Tibial nerve (tissue), 4 donors: ENCODE measurements around the gene CUEDC1. TPM values are rescaled to one million over a fixed set of nuclear protein-coding genes. Genes with fewer than 3 reads are reported as not detected.
A peak's percentile ranks its signal among the peaks of the same experiment; 100 is the strongest.

Experiments
- DNase-seq, 2 donors: peaks; one replicate each; pipeline ENCODE4 v3.0.0-alpha.2; 2019; ENCODE audit warnings: low spot score in 2 of 2
- H3K27ac ChIP-seq, 4 donors: fragments of 200-600 bp; sonication (generic) in 3 of 4; one replicate each; pipeline ENCODE4 v1.5.1; 2017 to 2019; ENCODE audit warnings: mild to moderate bottlenecking in 1 of 4
- H3K27me3 ChIP-seq, 2 donors: fragments of 200-600 bp; sonication (generic) in 1 of 2; one replicate each; pipeline versions ENCODE4 v1.5.1 to v1.6.0; 2017 to 2019
- H3K36me3 ChIP-seq, 3 donors: fragments of 200-600 bp; sonication (generic); one replicate each; pipeline ENCODE4 v1.5.1; 2018 to 2019
- H3K4me1 ChIP-seq, 4 donors: fragments of 200-600 bp; sonication (generic) in 3 of 4; one replicate each; pipeline ENCODE4 v1.5.1; 2017 to 2019
- H3K4me3 ChIP-seq, 4 donors: fragments of 200-600 bp; sonication (generic) in 3 of 4; one replicate each; pipeline ENCODE4 v1.5.1; 2017 to 2019; ENCODE audit warnings: mild to moderate bottlenecking in 1 of 4, moderate library complexity in 1 of 4
- H3K9me3 ChIP-seq, 4 donors: fragments of 200-600 bp; sonication (generic) in 3 of 4; one replicate each; pipeline ENCODE4 v1.5.1; 2017 to 2019
- CTCF ChIP-seq, 5 experiments: fragments of 200-600 bp in 3 of 5; fragments of 450-650 bp in 2 of 5; sonication (generic) in 3 of 5; IDR thresholded peaks; one replicate each; pipeline ENCODE4 v1.5.1; 2016 to 2019; ENCODE audit warnings: antibody characterized with exemption in 5 of 5, mild to moderate bottlenecking in 3 of 5, moderate library complexity in 2 of 5
- EP300 ChIP-seq, 2 donors: sonication (generic); formaldehyde crosslinking; IDR thresholded peaks; one replicate each; pipeline ENCODE4 v1.6.1; 2017; ENCODE audit warnings: antibody characterized with exemption in 2 of 2, mild to moderate bottlenecking in 1 of 2
- POLR2A ChIP-seq, 2 donors: fragments of 450-650 bp; IDR thresholded peaks; one replicate each; pipeline ENCODE4 v1.6.1; 2017; ENCODE audit warnings: antibody characterized with exemption in 2 of 2, mild to moderate bottlenecking in 2 of 2, moderate library complexity in 2 of 2
- WGBS, 2 donors: methylation state at CpG; one replicate each; pipeline ENCODE4 v1.1.5; 2018; 5-methylcytosine and 5-hydroxymethylcytosine counted together
- total RNA-seq, 4 donors: library from RNA; depleted of rRNA; stranded (reverse); fragments of >200 nt; gene quantifications; one replicate each; pipeline ENCODE4 v1.1.0, GENCODE V29; 2016

CUEDC1 gene
- total RNA-seq, 4 donors from 2014 or later = 32.1 to 55.5 (median 38.8) TPM

- peaks cover 3 to 93% (median 50%) of the 10 kb centered on the region in 4 donors for H3K4me1 ChIP-seq
- peak overlapping the region in 3 of 4 donors; percentile 45 to 88 (median 76) for H3K27ac ChIP-seq
Measured at GRCh38 chr17:57876866-57877237, 78.4 kb downstream of the CUEDC1 start.

GRCh38 chr17:57876023-57876865, 79.0 kb downstream of the CUEDC1 start:
- WGBS, 2 donors = 69 to 74% methylated on average over 15 of the region's 15 CpGs
- TF ChIP-seq CTCF (IDR thresholded peaks at IDR 0.05) (no peak), POLR2A (IDR thresholded peaks at IDR 0.05) (no peak)
- H3K4me1 ChIP-seq = peaks cover 3 to 87% (median 44%) of the 10 kb centered on the region in 4 donors

More at GRCh38 chr17:57876866-57877237, 78.4 kb downstream of the CUEDC1 start:
- H3K27me3 ChIP-seq = no peaks in the 10 kb centered on the region
- H3K9me3 ChIP-seq = no peaks in the 10 kb centered on the region
- 69 to 72% methylated on average over 2 of the region's 2 CpGs for WGBS, 2 donors
- no peak for TF ChIP-seq EP300 (IDR thresholded peaks at IDR 0.05)
- TF ChIP-seq POLR2A (IDR thresholded peaks at IDR 0.05) = no peak
- TF ChIP-seq CTCF (IDR thresholded peaks at IDR 0.05) = no peak
- H3K4me3 ChIP-seq = no peak overlapping the region
- DNase-seq = no peak
- peaks cover 0 to 42% (median 0%) of the 10 kb centered on the region in 3 donors for H3K36me3 ChIP-seq

GRCh38 chr17:57875290-57876022, 79.8 kb downstream of the CUEDC1 start:
- Histone ChIP-seq H3K27ac (peak overlapping the region; percentile 75 to 97 (median 82)), H3K4me3 (no peak overlapping the region), H3K4me1 (peaks cover 3 to 79% (median 41%) of the 10 kb centered on the region in 4 donors), H3K27me3 (no peaks in the 10 kb centered on the region), H3K9me3 (no peaks in the 10 kb centered on the region), H3K36me3 (peaks cover 0 to 49% (median 0%) of the 10 kb centered on the region in 3 donors)
- TF ChIP-seq POLR2A (IDR thresholded peaks at IDR 0.05) = no peak
- peak; percentile 26 to 71 (median 64) for TF ChIP-seq CTCF (IDR thresholded peaks at IDR 0.05)
- peak; percentile 39 to 88 for TF ChIP-seq EP300 (IDR thresholded peaks at IDR 0.05)
- WGBS, 2 donors = 13 to 22% methylated on average over 10 of the region's 10 CpGs
- peak; percentile 67 to 68 for DNase-seq

More at GRCh38 chr17:57876023-57876865, 79.0 kb downstream of the CUEDC1 start:
- H3K27ac ChIP-seq = peak overlapping the region; percentile 75 to 97 (median 82)
- peaks cover 0 to 43% (median 0%) of the 10 kb centered on the region in 3 donors for H3K36me3 ChIP-seq
- H3K27me3 ChIP-seq = no peaks in the 10 kb centered on the region
- no peak overlapping the region for H3K4me3 ChIP-seq
- no peak for DNase-seq
- H3K9me3 ChIP-seq = no peaks in the 10 kb centered on the region

GRCh38 chr17:57874434-57875289, 80.5 kb downstream of the CUEDC1 start:
- Histone ChIP-seq H3K27me3 (no peaks in the 10 kb centered on the region), H3K4me3 (peak overlapping the region in 3 of 4 donors; percentile 7 to 32 (median 24)), H3K27ac (peak overlapping the region; percentile 75 to 97 (median 82)), H3K9me3 (no peaks in the 10 kb centered on the region), H3K4me1 (peaks cover 3 to 77% (median 44%) of the 10 kb centered on the region in 4 donors), H3K36me3 (peaks cover 0 to 56% (median 0%) of the 10 kb centered on the region in 3 donors)
- TF ChIP-seq EP300 (IDR thresholded peaks at IDR 0.05) (peak in 1 of 2 donors; percentile 68), POLR2A (IDR thresholded peaks at IDR 0.05) (no peak)
- DNase-seq = peak; percentile 41 to 42
- 6 to 7% methylated on average over 25 to 30 of the region's 33 CpGs for WGBS, 2 donors

GRCh38 chr17:57874058-57874419, 81.2 kb downstream of the CUEDC1 start:
- DNase-seq = no peak
- WGBS, 2 donors = 32 to 38% methylated on average over 7 of the region's 7 CpGs
- peaks cover 3 to 77% (median 45%) of the 10 kb centered on the region in 4 donors for H3K4me1 ChIP-seq
- peak overlapping the region in 3 of 4 donors; percentile 7 to 32 (median 24) for H3K4me3 ChIP-seq
- no peaks in the 10 kb centered on the region for H3K27me3 ChIP-seq
- TF ChIP-seq POLR2A (IDR thresholded peaks at IDR 0.05) (no peak), EP300 (IDR thresholded peaks at IDR 0.05) (no peak), CTCF (IDR thresholded peaks at IDR 0.05) (no peak)
- peaks cover 0 to 52% (median 0%) of the 10 kb centered on the region in 3 donors for H3K36me3 ChIP-seq
- H3K9me3 ChIP-seq = no peaks in the 10 kb centered on the region
- H3K27ac ChIP-seq = peak overlapping the region; percentile 75 to 97 (median 82)
